HG03045 (cell line): Measurements from ENCODE around the gene CBLN3.

Experiments used
- ATAC-seq: cut with Tn5 transposase; IDR thresholded peaks from one replicate; pipeline ENCODE4 v1.9.1; 2021; ENCODE audit warnings: mild to moderate bottlenecking, moderate library complexity; ENCODE audit not compliant: unreplicated experiment

Gene CBLN3

GRCh38 chr14:24385524-24385923 is 43.9 kb downstream of the CBLN3 start:
- no peak for ATAC-seq

DNA sequence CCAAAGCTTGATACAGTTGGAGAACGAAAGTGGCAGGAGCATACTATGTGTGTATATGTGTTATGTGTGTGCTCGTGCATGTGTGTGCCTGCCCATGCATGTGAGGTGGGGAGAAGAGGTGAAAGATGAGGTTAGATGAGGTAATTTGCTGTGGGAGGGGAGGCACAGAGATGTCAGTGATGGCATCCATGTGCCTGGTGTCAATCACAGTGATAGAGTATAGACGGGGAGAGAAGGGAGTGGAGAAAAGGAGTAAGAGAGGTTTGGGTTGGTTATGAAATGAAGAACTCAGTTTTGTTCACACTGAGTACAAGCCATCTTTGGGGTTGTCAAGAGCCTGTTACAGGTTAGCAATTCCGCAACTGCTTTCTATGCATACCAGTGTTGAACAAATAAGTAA is 45.3 kb downstream of the CBLN3 start:
- ATAC-seq, result no peak

GRCh38 chr14:24382064-24382371 is 47.5 kb downstream of the CBLN3 start:
- no peak for ATAC-seq

DNA sequence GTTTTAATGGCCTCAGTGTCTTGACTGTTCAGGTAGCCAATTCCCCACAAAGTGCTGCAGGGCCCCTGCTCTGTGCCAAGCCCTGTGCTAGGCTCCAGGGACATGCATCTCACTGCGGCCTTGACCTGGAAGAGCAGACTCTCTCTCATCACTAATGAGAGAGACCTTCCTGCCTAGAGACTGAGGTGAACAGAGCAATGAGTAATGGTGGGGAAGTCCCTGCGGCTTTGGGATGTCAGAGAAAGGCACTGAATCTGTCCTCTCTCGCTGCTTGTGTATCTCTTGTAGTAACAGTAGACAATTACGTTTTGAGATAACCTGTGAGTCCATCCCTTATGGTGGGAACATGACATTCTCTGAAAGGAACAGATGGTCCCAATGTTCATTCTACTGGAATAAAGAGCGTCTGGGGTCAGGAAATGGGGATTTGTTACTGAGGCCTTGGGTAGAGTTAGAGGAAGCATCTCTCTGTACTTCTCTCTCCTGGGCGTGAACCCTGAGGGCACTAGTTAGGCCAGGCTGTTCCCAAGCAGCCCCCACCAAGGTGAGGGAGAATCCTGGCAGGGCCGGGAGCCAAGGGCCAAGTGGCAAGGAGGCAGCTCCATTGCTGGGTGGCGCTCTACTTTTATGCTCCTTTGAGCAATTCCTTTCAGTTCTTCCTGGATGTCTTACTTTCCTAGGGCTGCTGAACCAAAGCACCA is 48.0 kb downstream of the CBLN3 start:
- ATAC-seq, result no peak

- no peak for ATAC-seq
Observed at GRCh38 chr14:24379907-24380730, 49.3 kb downstream of the CBLN3 start.

- ATAC-seq, result no peak
Observed at GRCh38 chr14:24378981-24379906, 50.2 kb downstream of the CBLN3 start.

- ATAC-seq, result no peak
Observed at GRCh38 chr14:24378327-24378726, 51.1 kb downstream of the CBLN3 start.

GRCh38 chr14:24377657-24378056 is 51.8 kb downstream of the CBLN3 start:
- no peak for ATAC-seq

DNA sequence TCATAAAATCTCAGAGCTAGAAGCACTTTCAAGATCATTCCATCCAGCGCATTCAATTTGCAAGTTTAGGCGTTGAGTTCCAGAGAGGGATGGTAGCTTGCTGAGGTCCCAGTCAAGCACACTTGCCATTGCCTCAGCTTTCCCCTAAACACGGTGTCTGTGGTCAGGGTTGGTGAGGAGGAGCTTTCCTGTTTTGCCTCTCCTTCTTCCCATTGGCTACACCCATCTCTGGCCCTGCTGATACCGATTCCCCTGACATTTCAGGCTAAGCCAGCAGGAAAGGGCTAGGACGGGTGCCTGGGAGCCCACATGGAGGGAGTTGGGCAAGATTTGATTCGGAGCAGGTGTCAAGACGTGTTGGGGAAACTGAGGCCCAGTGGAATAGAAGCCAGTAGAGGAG is 52.3 kb downstream of the CBLN3 start:
- no peak for ATAC-seq
